Neural progenitor cell (in vitro differentiated cells): ENCODE measurements around the gene FAM98C. TPM values are rescaled to one million over a fixed set of nuclear protein-coding genes. Genes with fewer than 3 reads are reported as not detected.

Experiments used
- DNase-seq: peaks from one replicate; pipeline ENCODE4 v3.0.0-alpha.2; 2016; ENCODE audit warnings: low spot score
- H2AFZ ChIP-seq: fragments of 200-600 bp; sonication (generic); replicated peaks from 2 replicates; pipeline ENCODE4 v1.6.1; 2016; ENCODE audit warnings: antibody characterized with exemption
- H3F3A ChIP-seq: fragments of 200-600 bp; sonication (generic); 2 replicates; pipeline ENCODE4 v1.6.1; 2016; ENCODE audit warnings: antibody characterized with exemption, low read depth
- H3K27ac ChIP-seq: fragments of 200-600 bp; sonication (generic); 2 replicates; pipeline ENCODE4 v1.5.1; 2016; ENCODE audit warnings: mild to moderate bottlenecking
- H3K27me3 ChIP-seq: fragments of 200-600 bp; sonication (generic); 2 replicates; pipeline ENCODE4 v1.6.1; 2016; ENCODE audit warnings: mild to moderate bottlenecking, moderate library complexity
- H3K36me3 ChIP-seq: fragments of 200-600 bp; sonication (generic); 2 replicates; pipeline ENCODE4 v1.5.1; 2016
- H3K4me1 ChIP-seq: fragments of 200-600 bp; sonication (generic); 2 replicates; pipeline ENCODE4 v1.6.1; 2016; ENCODE audit warnings: mixed run types
- H3K4me2 ChIP-seq: fragments of 200-600 bp; sonication (generic); 2 replicates; pipeline ENCODE4 v1.6.1; 2016
- H3K4me3 ChIP-seq: fragments of 200-600 bp; sonication (generic); 2 replicates; pipeline ENCODE4 v1.5.1; 2016
- H3K79me2 ChIP-seq: fragments of 200-600 bp; sonication (generic); 2 replicates; pipeline ENCODE4 v1.6.1; 2016; ENCODE audit warnings: low read depth
- H3K9ac ChIP-seq: fragments of 200-600 bp; sonication (generic); 2 replicates; pipeline ENCODE4 v1.6.1; 2016
- H3K9me3 ChIP-seq: fragments of 200-600 bp; sonication (generic); 2 replicates; pipeline ENCODE4 v1.5.1; 2016; ENCODE audit warnings: low read depth
- H4K20me1 ChIP-seq: fragments of 200-600 bp; sonication (generic); 2 replicates; pipeline ENCODE4 v1.6.1; 2016; ENCODE audit warnings: low read depth
- H3K27ac Mint-ChIP-seq: 3 replicates; pipeline ENCODE4 v1.8.0; 2021; ENCODE audit warnings: mixed read lengths
- H3K27me3 Mint-ChIP-seq: 2 replicates; pipeline ENCODE4 v1.8.0; 2022; ENCODE audit warnings: low read depth, mild to moderate bottlenecking, inconsistent platforms, moderate library complexity, mixed read lengths; ENCODE audit not compliant: insufficient read depth
- H3K36me3 Mint-ChIP-seq: 3 replicates; pipeline ENCODE4 v1.8.0; 2021; ENCODE audit warnings: mixed read lengths
- H3K4me1 Mint-ChIP-seq: 3 replicates; pipeline ENCODE4 v1.8.0; 2021; ENCODE audit warnings: mixed read lengths
- H3K4me3 Mint-ChIP-seq: 3 replicates; pipeline ENCODE4 v1.8.0; 2021; ENCODE audit warnings: mild to moderate bottlenecking, moderate library complexity, mixed read lengths
- H3K9me3 Mint-ChIP-seq: 3 replicates; pipeline ENCODE4 v1.8.0; 2020; ENCODE audit warnings: mixed read lengths
- EZH2 ChIP-seq: fragments of 200-600 bp; sonication (generic); IDR thresholded peaks from 2 replicates; pipeline ENCODE4 v1.6.1; 2017; ENCODE audit warnings: antibody characterized with exemption, mild to moderate bottlenecking, moderate library complexity
- EZH2phosphoT487 ChIP-seq: fragments of 200-600 bp; sonication (generic); IDR thresholded peaks from 2 replicates; pipeline ENCODE4 v1.6.1; 2017; ENCODE audit warnings: antibody characterized with exemption
- total RNA-seq: library from RNA; depleted of rRNA; stranded (reverse); fragments of >200 nt; gene quantifications from 2 replicates; pipeline ENCODE4 v1.2.3, GENCODE V29; 2015; ENCODE audit warnings: low replicate concordance
- TF ChIP-seq, protein P1 (sequence below): fragments of 200-600 bp; sonication (generic); IDR thresholded peaks from 2 replicates; pipeline ENCODE4 v1.5.1; 2017; ENCODE audit warnings: antibody characterized with exemption, mild to moderate bottlenecking

Gene FAM98C
- total RNA-seq, 1 donor from 2014 or later = 3.5 TPM

DNA sequence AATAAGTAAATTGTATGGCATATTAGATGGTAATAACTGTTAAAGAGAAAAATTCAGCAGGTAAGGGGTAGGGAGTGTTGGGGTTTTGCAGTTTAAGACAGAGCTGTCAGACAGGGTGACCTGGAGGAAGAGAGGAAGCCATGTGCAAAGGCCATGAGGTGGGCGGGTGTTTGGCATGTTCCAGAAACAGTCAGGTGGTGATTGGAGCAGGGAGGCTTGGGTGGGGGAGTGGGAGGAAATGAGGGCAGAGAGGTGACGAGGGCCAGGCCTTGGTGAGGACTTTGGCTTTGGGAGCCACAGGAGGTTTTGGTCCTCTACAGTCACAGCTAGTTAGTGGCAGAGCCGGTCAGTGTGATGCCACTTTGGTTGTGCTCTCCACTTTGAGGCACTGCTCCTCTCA, 50.7 kb downstream of the FAM98C start:
- Histone ChIP-seq H3K9ac (no peak overlapping the region), H3K79me2 (no peaks in the 10 kb centered on the region), H3K9me3 (no peaks in the 10 kb centered on the region), H2AFZ (no peak overlapping the region), H3F3A (no peaks in the 10 kb centered on the region), H3K4me1 (no peaks in the 10 kb centered on the region), H3K4me3 (no peak overlapping the region), H3K36me3 (no peaks in the 10 kb centered on the region), H3K27me3 (no peaks in the 10 kb centered on the region), H4K20me1 (peaks cover 6% of the 10 kb centered on the region), H3K4me2 (no peak overlapping the region), H3K27ac (no peak overlapping the region)
- Mint-ChIP-seq H3K9me3 (no peaks in the 10 kb centered on the region), H3K36me3 (no peaks in the 10 kb centered on the region), H3K27ac (no peak overlapping the region), H3K27me3 (peaks cover 15% of the 10 kb centered on the region), H3K4me3 (no peak overlapping the region), H3K4me1 (no peaks in the 10 kb centered on the region)
- TF ChIP-seq EZH2phosphoT487 (no peak), EZH2 (no peak)
- TF ChIP-seq, protein P1, sequence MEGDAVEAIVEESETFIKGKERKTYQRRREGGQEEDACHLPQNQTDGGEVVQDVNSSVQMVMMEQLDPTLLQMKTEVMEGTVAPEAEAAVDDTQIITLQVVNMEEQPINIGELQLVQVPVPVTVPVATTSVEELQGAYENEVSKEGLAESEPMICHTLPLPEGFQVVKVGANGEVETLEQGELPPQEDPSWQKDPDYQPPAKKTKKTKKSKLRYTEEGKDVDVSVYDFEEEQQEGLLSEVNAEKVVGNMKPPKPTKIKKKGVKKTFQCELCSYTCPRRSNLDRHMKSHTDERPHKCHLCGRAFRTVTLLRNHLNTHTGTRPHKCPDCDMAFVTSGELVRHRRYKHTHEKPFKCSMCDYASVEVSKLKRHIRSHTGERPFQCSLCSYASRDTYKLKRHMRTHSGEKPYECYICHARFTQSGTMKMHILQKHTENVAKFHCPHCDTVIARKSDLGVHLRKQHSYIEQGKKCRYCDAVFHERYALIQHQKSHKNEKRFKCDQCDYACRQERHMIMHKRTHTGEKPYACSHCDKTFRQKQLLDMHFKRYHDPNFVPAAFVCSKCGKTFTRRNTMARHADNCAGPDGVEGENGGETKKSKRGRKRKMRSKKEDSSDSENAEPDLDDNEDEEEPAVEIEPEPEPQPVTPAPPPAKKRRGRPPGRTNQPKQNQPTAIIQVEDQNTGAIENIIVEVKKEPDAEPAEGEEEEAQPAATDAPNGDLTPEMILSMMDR = no peak
- no peak for DNase-seq

DNA sequence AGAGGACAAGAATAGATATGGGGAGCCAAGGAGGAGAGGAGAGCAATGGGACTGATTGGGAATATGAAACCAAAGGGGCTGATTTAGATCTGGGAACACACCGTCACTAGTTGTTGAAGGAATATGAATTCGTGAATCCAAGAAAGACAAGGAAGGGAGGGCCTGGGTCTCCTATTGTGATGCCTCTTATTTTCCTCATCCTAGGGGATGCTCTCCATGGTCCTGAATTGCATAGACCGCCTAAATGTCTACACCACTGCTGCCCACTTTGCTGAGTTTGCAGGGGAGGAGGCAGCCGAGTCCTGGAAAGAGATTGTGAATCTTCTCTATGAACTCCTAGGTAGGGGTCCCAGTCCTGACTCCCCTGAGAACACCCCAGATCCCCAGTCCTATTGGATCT, 52.1 kb downstream of the FAM98C start:
- H3K4me1 Mint-ChIP-seq = no peaks in the 10 kb centered on the region
- Histone ChIP-seq H3K9me3 (no peaks in the 10 kb centered on the region), H3K4me1 (no peaks in the 10 kb centered on the region), H3K36me3 (no peaks in the 10 kb centered on the region), H3K27ac (no peak overlapping the region), H3K9ac (no peak overlapping the region), H2AFZ (no peak overlapping the region), H3F3A (no peaks in the 10 kb centered on the region), H3K4me3 (no peak overlapping the region), H3K79me2 (no peaks in the 10 kb centered on the region), H3K27me3 (no peaks in the 10 kb centered on the region), H4K20me1 (peaks cover 6% of the 10 kb centered on the region), H3K4me2 (no peak overlapping the region)
- H3K9me3 Mint-ChIP-seq = peaks cover under 1% of the 10 kb centered on the region
- peak; percentile 83 for DNase-seq
- H3K36me3 Mint-ChIP-seq = no peaks in the 10 kb centered on the region
- no peak overlapping the region for H3K27ac Mint-ChIP-seq
- TF ChIP-seq, protein P1 = no peak
- TF ChIP-seq EZH2phosphoT487 = no peak
- TF ChIP-seq EZH2 = no peak
- no peak overlapping the region for H3K4me3 Mint-ChIP-seq
- H3K27me3 Mint-ChIP-seq = peaks cover 11% of the 10 kb centered on the region

DNA sequence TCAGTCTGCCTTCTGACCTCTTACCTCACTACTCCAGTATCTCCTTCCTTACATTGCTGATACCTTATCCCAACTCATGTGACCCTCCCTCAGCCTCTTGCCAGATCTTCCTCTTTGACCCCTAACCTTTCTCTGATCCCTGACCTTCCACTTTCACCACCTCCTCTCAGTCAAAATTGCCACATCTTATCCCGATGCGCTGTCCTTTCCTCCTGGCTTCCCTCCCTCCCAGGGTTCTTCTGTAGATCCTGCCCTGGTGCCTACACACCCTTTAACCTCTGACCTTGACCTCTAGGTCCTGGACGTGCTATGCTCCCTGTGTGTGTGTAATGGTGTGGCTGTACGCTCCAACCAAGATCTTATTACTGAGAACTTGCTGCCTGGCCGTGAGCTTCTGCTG, 54.3 kb downstream of the FAM98C start:
- no peaks in the 10 kb centered on the region for H3K9me3 ChIP-seq
- DNase-seq = no peak
- no peaks in the 10 kb centered on the region for H3K36me3 Mint-ChIP-seq
- no peak overlapping the region for H2AFZ ChIP-seq
- peaks cover 2% of the 10 kb centered on the region for H3K9me3 Mint-ChIP-seq
- peaks cover 6% of the 10 kb centered on the region for H4K20me1 ChIP-seq
- no peak overlapping the region for H3K4me2 ChIP-seq
- peaks cover 12% of the 10 kb centered on the region for H3K27me3 Mint-ChIP-seq
- H3K4me3 Mint-ChIP-seq = no peak overlapping the region
- H3K4me3 ChIP-seq = no peak overlapping the region
- no peak for TF ChIP-seq EZH2
- TF ChIP-seq, protein P1 = no peak
- TF ChIP-seq EZH2phosphoT487 = no peak
- no peak overlapping the region for H3K27ac Mint-ChIP-seq
- no peaks in the 10 kb centered on the region for H3K27me3 ChIP-seq
- H3K4me1 Mint-ChIP-seq = no peaks in the 10 kb centered on the region
- H3K79me2 ChIP-seq = no peaks in the 10 kb centered on the region
- H3F3A ChIP-seq = no peaks in the 10 kb centered on the region
- no peak overlapping the region for H3K27ac ChIP-seq
- no peaks in the 10 kb centered on the region for H3K4me1 ChIP-seq
- no peak overlapping the region for H3K9ac ChIP-seq
- H3K36me3 ChIP-seq = no peaks in the 10 kb centered on the region
